Peyer's patch (tissue), 4 donors: ENCODE data around the gene TGFBR3L. TPM values are rescaled to one million over a fixed set of nuclear protein-coding genes. Genes with fewer than 3 reads are reported as not detected.
A peak's percentile ranks its signal among the peaks of the same experiment; 100 is the strongest.

Source experiments
- DNase-seq, 3 donors: peaks; one replicate each; pipeline ENCODE4 v3.0.0-alpha.2; 2017 to 2019
- H3K27ac ChIP-seq, 4 donors: fragments of 200-600 bp; sonication (generic); one replicate each; pipeline ENCODE4 v1.5.1; 2016 to 2019
- H3K27me3 ChIP-seq, 2 donors: fragments of 200-600 bp; sonication (generic); one replicate each; pipeline ENCODE4 v1.5.1; 2019
- H3K36me3 ChIP-seq, 3 donors: fragments of 200-600 bp; sonication (generic); one replicate each; pipeline ENCODE4 v1.5.1; 2016 to 2019
- H3K4me1 ChIP-seq, 4 donors: fragments of 200-600 bp; sonication (generic); one replicate each; pipeline ENCODE4 v1.5.1; 2016 to 2019
- H3K4me3 ChIP-seq, 4 donors: fragments of 200-600 bp; sonication (generic); 1 replicate in 3 of 4; 2 replicates in 1 of 4; pipeline ENCODE4 v1.5.1; 2016 to 2019; ENCODE audit warnings: mild to moderate bottlenecking in 1 of 4
- H3K9me3 ChIP-seq, 4 donors: fragments of 200-600 bp; sonication (generic); one replicate each; pipeline ENCODE4 v1.5.1; 2016 to 2019; ENCODE audit warnings: mild to moderate bottlenecking in 1 of 4
- POLR2A ChIP-seq, 2 donors: fragments of 450-650 bp; IDR thresholded peaks; one replicate each; pipeline ENCODE4 v1.5.1; 2017; ENCODE audit warnings: antibody characterized with exemption in 2 of 2, mild to moderate bottlenecking in 2 of 2, moderate library complexity in 2 of 2
- total RNA-seq, 4 donors: library from RNA; depleted of rRNA; stranded (reverse); fragments of >200 nt; gene quantifications; one replicate each; pipeline ENCODE4 v1.1.0, GENCODE V29; 2016
- TF ChIP-seq, protein P1 (sequence below), 6 experiments: fragments of 450-650 bp in 4 of 6; fragments of 200-600 bp in 2 of 6; sonication (generic) in 1 of 6; IDR thresholded peaks; one replicate each; pipeline ENCODE4 v1.5.1; 2017 to 2019; ENCODE audit warnings: antibody characterized with exemption in 6 of 6, mild to moderate bottlenecking in 3 of 6, moderate library complexity in 1 of 6

The TGFBR3L gene
- total RNA-seq, 4 donors from 2014 or later = not detected

DNA sequence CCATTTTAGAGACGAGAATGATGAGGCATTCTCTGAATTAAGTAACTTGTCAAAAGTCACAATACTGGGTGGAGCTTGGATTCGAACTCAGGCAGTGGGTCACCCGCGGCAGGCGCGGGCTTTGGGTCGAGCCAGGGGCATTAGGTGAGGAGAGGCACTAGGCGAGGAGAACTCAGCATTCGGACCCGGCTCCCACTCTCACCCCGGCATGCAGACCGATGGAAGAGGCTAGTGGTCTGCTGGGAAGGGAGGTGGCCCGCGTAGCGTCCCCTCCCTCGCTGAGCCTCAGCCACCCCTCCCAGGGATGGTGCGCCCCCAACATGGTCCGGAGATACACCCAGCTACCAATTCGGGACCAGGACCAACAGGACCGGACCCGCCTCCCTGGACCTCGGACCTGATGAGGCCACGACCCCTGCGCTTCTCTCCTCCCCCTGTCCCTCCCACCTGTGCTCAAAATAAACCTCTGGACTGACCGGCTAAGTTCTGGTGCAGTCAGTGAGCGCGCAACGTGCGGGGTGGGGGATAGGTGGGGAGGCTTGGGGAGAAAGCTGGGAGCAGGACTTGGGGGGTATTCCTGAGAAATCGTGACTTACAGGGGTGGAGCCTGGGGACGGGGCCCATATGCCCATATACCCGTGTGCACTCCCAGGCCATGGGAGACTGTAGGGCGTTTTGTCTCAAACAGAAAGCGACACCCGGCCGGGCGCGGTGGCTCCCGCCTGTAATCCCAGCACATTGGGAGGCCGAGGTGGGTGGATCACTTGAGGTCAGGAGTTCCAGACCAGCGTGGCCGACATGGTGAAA is 4.2 kb downstream of the TGFBR3L start:
- peaks cover 0 to 38% of the 10 kb centered on the region in 2 donors for H3K27me3 ChIP-seq

DNA sequence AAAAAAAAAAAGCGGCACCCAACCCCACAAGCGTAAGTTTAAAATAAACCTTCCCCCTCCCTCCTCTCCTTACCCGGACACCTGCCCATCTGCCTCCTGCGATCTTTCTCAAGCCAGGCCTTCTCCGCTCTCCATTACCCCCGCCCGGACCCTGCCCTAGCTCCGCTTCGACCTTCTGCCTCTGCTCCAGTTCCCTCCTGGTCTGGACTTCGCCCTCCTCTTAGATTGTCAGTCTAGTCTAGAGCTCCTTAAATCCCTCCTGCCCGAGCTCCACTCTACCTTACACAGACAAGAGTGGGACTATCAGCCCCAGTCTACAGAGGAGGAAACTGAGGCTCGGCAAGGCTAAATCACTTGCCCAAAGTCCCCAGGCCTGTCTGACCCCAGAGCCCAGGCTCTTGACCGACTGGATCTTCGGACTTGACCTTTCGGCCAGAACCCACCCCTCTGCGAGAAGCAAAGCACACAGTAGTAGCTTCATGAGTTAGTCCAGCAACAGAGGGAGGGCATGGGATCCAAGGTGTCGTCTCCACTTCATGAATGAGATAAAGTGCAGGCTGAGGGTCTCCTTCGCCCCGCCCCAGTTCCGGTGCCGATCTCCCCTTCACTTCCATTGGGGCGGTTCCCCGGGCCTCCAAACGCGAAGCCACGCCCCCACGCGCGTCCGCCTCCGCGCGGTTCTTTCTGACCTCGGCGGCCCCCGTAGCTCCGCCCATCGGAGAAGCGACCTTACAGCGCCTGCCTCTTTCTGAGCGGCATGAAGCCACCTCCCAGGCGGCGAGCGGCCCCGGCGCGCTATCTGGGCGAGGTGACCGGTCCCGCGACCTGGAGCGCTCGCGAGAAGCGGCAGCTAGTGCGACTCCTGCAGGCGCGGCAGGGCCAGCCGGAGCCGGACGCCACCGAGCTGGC is 5.2 kb downstream of the TGFBR3L start, which contains the start of gene SNAPC2:
SNAPC2 (plus strand) TSS at position 729 of the 909 bp plus-strand sequence; CDS start at position 758, 29 bp downstream.
- Histone ChIP-seq H3K27me3 (peaks cover 0 to 36% of the 10 kb centered on the region in 2 donors), H3K4me1 (peaks cover 2 to 50% (median 30%) of the 10 kb centered on the region in 4 donors), H3K9me3 (no peaks in the 10 kb centered on the region), H3K27ac (peak within 1 kb of the TSS; percentile 87 to 98 (median 95)), H3K4me3 (peak within 1 kb of the TSS; percentile 78 to 94 (median 90)), H3K36me3 (peaks cover 0 to 14% (median 0%) of the 10 kb centered on the region in 3 donors)
- TF ChIP-seq, protein P1, sequence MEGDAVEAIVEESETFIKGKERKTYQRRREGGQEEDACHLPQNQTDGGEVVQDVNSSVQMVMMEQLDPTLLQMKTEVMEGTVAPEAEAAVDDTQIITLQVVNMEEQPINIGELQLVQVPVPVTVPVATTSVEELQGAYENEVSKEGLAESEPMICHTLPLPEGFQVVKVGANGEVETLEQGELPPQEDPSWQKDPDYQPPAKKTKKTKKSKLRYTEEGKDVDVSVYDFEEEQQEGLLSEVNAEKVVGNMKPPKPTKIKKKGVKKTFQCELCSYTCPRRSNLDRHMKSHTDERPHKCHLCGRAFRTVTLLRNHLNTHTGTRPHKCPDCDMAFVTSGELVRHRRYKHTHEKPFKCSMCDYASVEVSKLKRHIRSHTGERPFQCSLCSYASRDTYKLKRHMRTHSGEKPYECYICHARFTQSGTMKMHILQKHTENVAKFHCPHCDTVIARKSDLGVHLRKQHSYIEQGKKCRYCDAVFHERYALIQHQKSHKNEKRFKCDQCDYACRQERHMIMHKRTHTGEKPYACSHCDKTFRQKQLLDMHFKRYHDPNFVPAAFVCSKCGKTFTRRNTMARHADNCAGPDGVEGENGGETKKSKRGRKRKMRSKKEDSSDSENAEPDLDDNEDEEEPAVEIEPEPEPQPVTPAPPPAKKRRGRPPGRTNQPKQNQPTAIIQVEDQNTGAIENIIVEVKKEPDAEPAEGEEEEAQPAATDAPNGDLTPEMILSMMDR (IDR thresholded peaks at IDR 0.05) = peak in 1 of 6 experiments; percentile 30
- TF ChIP-seq POLR2A (IDR thresholded peaks at IDR 0.05) = peak; percentile 33 to 42
- DNase-seq = peak; percentile 94 to 99 (median 98)

More for the DNA sequence above, 4.2 kb downstream of the TGFBR3L start:
- no peaks in the 10 kb centered on the region for H3K9me3 ChIP-seq
- peaks cover 0 to 14% (median 0%) of the 10 kb centered on the region in 3 donors for H3K36me3 ChIP-seq
- peaks cover 2 to 46% (median 29%) of the 10 kb centered on the region in 4 donors for H3K4me1 ChIP-seq
- DNase-seq = peak in 2 of 3 donors; percentile 68 to 73
- peak overlapping the region in 3 of 4 donors; percentile 78 to 94 (median 87) for H3K4me3 ChIP-seq
- peak overlapping the region in 3 of 4 donors; percentile 87 to 97 (median 93) for H3K27ac ChIP-seq
- TF ChIP-seq POLR2A (IDR thresholded peaks at IDR 0.05) = peak; percentile 46 to 65
- TF ChIP-seq, protein P1 (IDR thresholded peaks at IDR 0.05) = peak in 1 of 6 experiments; percentile 4

DNA sequence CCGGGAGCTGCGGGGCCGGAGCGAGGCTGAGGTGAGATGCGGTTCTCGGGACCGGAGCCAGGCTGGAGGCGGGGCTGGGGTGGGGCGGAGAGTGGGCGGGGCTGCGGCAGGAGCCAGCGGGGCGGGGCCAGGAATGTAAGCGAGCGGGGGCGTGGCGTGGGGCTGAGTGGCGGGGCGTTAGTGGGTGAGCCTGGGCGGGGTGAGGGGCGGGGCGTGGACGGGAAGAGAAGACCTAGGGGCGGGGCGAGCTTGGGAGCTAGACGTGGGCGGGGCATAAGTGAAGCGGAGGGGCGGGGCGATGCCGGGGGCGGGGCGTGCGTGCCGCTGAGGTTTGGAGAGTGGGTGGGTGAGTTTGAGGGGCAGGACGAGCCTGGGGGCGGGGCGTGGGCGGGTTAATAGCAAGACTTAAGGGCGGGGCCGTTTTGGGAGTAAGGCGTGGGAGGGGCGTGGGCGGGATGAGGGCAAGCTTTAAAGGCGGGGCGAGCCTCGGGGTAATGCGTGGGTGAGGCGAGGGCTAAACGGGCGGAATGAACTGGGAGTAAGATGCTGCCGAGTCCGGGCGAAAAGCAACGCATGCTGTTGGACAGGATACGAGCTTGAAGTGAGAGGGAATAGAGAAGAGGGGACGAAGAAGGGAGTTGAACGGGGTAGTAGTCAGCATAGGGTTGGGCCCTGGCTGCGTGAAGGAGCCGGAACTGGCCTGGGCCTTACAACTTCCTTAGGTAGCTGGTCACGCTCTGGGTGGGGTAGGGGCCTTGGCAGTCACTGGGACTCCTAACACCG is 6.1 kb downstream of the TGFBR3L start:
- Histone ChIP-seq H3K36me3 (peaks cover 0 to 14% (median 0%) of the 10 kb centered on the region in 3 donors), H3K27ac (peak overlapping the region; percentile 87 to 98 (median 95)), H3K4me1 (peaks cover 2 to 54% (median 34%) of the 10 kb centered on the region in 4 donors), H3K9me3 (no peaks in the 10 kb centered on the region), H3K27me3 (peaks cover 0 to 27% of the 10 kb centered on the region in 2 donors), H3K4me3 (peak overlapping the region; percentile 78 to 94 (median 90))
- peak in 1 of 2 donors; percentile 45 for TF ChIP-seq POLR2A (IDR thresholded peaks at IDR 0.05)
- TF ChIP-seq, protein P1 (IDR thresholded peaks at IDR 0.05) = no peak
- DNase-seq = peak; percentile 100

DNA sequence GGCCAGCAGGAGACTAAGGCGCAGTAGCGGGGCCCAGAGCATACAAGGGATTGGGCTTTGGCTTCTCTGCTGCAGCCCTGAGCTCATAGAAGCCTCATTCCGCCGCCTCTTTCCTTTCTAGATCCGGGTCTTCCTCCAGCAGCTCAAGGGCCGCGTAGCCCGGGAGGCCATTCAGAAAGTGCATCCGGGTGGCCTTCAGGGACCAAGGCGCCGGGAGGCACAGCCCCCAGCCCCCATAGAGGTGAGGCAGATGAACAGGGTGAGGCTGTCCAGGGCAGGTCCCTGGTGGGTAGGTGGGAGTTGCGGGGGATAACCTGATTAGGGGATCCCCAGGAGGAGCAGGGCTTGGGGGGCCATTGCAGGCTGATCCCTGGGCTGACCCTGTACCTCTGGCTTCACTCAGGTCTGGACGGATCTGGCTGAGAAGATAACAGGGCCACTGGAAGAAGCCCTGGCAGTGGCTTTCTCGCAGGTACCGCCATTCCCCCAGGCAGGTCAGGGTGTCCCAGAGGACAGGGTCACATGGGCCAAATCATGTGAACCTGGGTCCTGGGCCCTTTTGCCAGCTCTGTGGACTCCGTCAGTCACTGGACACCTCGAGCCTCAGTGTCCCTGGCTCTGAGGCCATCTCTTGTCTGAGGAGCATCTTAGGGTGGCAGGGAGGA is 6.8 kb downstream of the TGFBR3L start:
- Histone ChIP-seq H3K36me3 (peaks cover 0 to 14% (median 0%) of the 10 kb centered on the region in 3 donors), H3K9me3 (no peaks in the 10 kb centered on the region), H3K27me3 (peaks cover 0 to 20% of the 10 kb centered on the region in 2 donors), H3K4me3 (peak overlapping the region; percentile 58 to 94 (median 90)), H3K4me1 (peaks cover 2 to 51% (median 36%) of the 10 kb centered on the region in 4 donors), H3K27ac (peak overlapping the region; percentile 53 to 98 (median 95))
- DNase-seq = no peak
- TF ChIP-seq, protein P1 (IDR thresholded peaks at IDR 0.05) = no peak
- no peak for TF ChIP-seq POLR2A (IDR thresholded peaks at IDR 0.05)
